Stimulated activated CD4-positive, alpha-beta T cell treated with anti-CD3 and anti-CD28 coated beads, Interleukin-12 subunit alpha, Interleukin-12 subunit beta, amount 100 ng/mL, for 24 hours (primary cell): ENCODE data around the gene SIAH3.

Experiments used
- DNase-seq, 2 experiments: peaks; one replicate each; pipeline ENCODE4 v3.0.0-alpha.2; 2020; ENCODE audit warnings: low read depth in 2 of 2

Gene SIAH3

GRCh38 chr13:45823583-45823982, 28.0 kb downstream of the SIAH3 start:
- no peak for DNase-seq

DNA sequence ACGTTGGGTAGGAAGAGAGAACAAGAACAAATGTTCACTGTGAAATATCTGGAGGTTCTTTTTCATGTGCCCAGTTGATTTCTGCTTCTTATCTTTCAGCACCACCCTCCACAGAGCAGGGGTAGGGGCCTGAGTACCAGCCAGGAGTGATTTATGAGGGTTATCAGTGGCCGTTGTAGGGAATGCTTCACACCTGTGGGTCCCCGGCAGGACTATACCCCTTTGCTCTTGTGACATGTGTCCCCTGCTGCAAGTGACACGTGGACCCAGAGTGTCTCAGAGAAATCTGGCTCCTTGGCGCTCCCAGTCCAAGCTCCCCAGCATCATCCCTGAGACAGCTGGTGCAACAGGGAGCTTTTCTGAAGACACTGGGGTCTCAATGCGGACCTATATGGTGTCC, 29.7 kb downstream of the SIAH3 start:
- no peak for DNase-seq

DNA sequence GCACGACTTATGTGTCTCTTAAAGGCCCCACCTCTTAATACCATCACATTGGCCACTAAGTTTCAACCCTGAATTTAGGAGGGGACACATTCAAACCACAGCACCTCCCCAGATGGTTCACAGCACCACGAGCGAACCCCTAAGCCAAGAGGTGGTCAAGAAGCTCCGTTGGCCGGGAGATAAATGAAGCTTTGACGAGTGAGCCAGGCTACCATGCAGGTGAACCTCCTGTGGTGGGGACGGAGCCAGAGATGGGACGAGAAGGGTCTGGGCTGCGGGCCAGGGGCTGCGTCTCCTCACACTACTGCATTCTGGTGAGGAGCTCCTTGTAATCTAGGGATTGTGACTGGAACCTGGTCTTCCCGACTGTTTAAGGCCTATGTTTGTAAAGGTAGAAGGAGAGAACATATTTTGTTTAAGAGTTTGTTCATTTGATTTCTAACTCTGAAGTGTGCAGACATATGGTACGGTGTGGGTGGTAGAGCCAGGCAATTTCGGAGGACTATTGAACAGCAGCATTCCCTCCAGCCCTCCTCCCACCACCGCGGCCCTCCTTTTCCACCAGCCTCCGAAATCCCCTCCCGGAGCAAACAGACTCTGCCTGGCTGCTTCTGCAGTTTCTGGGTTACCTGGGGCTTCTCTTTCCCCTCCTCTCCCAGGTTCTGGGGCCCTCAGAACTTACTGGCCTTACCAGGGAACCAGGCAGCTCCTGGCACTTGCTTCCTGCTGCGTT, 31.3 kb downstream of the SIAH3 start:
- no peak for DNase-seq

DNA sequence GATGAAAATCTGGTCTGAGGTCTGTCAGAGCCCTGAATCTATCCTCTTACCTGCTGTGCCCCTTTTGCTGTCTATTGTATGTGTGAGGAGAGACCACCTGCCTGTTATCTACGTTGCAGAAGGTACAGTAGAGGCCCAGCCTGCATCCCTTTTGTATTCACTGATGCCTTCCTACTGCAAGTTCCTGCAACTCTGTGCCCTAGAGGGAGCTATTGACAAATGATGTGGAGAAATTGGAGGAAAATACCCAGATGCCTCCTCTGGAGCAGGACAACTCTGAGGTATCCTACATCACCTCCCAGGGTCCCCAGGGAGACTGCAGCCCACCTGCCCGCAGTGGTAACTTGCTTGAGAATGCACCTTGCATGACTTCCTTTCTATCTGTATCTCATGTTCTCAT, 33.7 kb downstream of the SIAH3 start:
- no peak for DNase-seq

GRCh38 chr13:45816427-45816826, 35.1 kb downstream of the SIAH3 start:
- no peak for DNase-seq

GRCh38 chr13:45812695-45813372, 38.7 kb downstream of the SIAH3 start:
- DNase-seq: no peak

GRCh38 chr13:45811891-45812694, 39.5 kb downstream of the SIAH3 start:
- no peak for DNase-seq

DNA sequence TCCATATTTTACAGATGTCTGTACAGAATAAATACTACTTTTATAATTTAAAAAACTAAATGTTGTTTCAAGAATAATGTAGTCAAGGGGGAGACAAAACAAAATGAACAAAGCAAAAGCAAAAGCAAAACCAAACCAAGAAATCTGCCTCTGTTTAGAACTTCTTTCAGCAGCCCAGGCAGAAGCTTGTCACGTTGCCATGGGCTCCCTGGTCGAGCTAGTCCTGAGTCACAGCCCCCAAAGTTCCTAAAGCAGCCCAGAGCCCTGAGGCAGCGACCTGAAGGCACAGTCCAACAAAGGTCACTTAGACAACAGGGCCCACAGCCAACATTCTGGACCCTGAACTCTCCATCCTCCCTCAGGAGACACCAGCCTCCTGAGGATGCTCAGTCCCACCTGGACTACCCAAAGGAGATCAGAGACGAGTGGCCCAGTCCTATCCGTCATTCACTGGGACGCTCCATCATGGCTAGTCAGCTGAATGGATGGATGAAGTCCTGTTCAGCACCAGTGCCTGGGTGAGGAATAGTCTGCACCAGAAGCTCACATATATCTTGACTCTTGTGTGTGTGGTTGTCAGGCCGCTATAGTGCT, 41.7 kb downstream of the SIAH3 start:
- no peak for DNase-seq

DNA sequence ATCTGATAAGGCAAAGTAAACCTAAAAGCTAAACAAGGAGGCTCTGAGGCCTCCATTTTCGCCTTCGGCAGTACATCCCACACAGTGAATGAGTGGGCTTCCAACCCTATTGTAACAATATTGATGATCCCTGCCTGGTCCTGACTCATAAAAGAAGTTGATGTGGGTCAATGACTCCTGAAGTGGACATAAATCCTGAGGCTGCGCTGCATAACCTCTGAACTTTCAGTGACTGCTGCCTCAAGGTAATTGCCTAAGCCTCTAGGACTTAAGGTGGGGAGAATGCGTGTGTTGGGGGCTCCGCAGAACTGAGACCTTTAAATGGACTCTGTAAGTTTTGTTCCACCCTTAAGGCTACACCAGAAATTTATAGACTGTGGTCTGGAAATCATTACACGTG, 42.6 kb downstream of the SIAH3 start:
- no peak for DNase-seq

GRCh38 chr13:45807520-45808099, 43.9 kb downstream of the SIAH3 start:
- no peak for DNase-seq

- no peak for DNase-seq
Measured at GRCh38 chr13:45800485-45800884, 51.1 kb downstream of the SIAH3 start.

DNA sequence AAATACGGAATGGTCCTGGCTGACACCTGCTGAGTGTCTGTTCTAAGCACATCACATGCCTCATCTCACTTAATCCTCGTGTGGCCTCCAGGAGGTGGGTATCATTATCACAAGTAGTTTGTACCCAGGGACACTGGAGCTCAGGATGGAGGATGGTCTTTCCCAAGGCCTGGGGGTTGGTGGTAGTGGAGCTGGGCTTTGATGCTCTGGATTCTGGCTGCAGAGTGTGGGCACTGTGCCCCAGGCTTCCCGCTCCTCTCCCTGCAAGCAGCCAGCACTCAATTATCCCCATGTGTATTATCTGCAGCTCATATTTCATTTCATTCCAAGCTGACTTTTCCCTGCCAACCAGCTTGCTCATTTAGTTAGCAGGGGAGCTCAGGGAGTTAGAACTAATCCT, 52.1 kb downstream of the SIAH3 start:
- no peak for DNase-seq

DNA sequence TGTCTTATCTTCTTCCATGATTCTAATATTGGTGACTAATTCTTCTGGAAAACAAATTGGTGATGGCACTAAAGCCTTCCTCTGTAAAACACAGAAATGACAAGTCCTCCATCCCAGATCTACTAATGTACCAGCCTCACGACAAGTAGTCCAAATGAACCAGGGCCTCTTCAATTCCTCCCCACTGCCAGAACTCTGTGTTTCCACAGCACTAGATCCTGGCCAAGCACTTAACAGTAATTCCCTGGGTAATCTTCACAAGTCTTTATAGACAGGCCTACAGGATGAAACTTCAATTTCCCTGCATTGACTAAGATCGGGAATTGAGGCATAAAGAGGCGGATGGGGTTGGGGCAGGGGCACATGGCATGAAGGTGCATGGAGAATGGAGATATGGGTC, 52.7 kb downstream of the SIAH3 start:
- no peak for DNase-seq

GRCh38 chr13:45796426-45797235, 54.9 kb downstream of the SIAH3 start:
- DNase-seq: no peak

DNA sequence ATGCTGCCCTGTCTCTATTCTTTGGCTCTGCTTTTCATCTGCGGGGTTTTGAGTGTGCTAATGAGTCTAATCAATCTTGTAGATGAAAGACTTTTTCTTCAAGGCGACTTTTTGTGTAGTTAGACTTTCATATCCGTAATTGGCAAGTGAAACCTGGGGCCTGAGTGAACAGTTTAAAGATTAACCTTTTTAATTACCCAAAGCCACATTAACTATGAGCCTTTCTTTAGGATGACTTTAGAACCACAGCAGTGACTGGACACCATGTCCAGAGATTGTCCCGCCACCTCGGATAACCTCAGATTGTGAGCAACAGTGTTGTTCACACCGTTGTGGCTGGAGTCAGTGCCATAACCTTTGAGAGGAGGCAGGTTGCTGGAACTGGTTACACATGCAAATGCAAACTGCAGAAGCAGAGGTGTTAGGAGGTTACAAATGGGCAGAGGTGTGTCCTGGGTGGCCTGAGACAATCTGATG, 58.7 kb downstream of the SIAH3 start:
- DNase-seq: no peak

DNA sequence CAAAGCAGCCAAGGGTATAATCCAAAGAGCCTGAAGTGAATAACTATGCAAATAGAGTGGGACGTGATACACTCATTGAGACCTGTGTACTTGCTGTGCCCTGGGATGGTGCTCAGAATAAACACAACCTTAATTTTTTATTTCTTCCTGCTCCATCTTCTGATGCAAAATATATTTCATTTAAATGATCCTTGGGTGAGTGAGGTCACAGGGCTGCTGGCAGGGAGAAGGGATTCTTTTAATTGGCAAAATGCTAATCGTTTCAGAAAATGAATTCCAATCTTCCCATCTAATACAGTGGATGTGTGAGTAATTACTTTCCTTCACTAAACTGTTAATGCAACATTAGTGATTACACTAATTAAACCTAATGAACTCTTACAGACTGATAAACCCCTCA, 63.5 kb downstream of the SIAH3 start:
- DNase-seq: no peak

DNA sequence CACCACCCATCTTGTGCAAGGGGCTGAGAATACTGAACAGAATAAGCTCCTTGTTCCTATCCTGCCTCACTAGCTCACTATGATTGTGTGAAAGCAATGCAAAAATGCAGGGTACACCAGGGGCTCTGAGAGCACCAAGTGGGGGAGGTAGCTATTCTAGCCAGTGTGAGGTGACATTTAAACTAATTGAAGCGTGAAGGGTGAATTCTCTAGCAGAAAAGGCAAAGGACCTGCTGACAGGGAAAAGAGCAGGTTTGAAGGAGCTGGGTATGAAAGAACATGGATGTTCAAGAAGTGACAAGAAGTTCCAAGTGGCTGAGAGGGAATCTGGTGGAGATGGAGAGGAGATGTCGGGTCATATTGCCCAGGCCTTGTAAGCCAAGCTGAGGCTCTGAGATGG, 64.2 kb downstream of the SIAH3 start:
- DNase-seq: no peak

DNA sequence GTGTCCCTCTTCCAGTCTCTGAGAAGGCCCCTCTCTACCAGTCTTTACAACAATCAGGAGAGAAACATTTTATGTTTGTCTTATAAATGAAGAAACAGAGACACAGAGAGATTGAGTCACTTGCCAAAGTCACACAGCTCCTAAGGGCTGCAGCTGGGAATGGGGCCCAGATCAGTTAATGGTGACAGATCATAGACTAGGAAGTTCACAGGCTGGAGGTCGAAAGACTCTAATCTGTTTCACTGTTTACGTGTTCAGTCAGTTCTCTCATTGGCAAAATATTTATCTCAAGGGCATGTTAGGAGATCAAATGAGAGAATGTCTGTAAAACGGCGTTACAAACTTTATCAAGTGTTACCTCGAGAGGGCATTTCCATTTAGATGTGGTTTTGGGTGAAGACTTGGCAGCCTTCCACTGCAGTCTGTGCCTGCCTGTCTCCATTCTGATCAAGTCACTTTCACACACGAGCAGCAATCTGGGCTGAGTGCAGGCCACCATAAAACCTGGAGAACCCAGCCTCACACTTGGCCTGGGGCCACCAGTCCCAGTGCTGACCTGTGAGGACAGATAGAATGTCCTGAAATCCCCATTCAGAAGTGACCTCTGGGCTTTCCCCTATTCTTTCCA, 65.1 kb downstream of the SIAH3 start:
- no peak for DNase-seq

- no peak for DNase-seq
Measured at GRCh38 chr13:45784755-45785675, 66.5 kb downstream of the SIAH3 start.
